T-helper 1 cell treated with Interleukin-12 subunit alpha and Interleukin-12 subunit beta and Interleukin-4 antibody, amounts not matched to agents 30 μg/mL and 1 μg/mL, for 36 hours (primary cell): ENCODE data around the gene CISH.
A peak's percentile ranks its signal among the peaks of the same experiment; 100 is the strongest.

Source experiments
- H3K27ac Mint-ChIP-seq: one replicate; pipeline ENCODE4 v1.8.0; 2021; ENCODE audit warnings: mild to moderate bottlenecking, mixed read lengths
- H3K27me3 Mint-ChIP-seq: one replicate; pipeline ENCODE4 v1.8.0; 2021; ENCODE audit warnings: low read depth, mixed read lengths
- H3K36me3 Mint-ChIP-seq: one replicate; pipeline ENCODE4 v1.8.0; 2021; ENCODE audit warnings: low read depth, mixed read lengths
- H3K4me1 Mint-ChIP-seq: one replicate; pipeline ENCODE4 v1.8.0; 2021; ENCODE audit warnings: low read depth, mixed read lengths
- H3K4me3 Mint-ChIP-seq: one replicate; pipeline ENCODE4 v1.8.0; 2021; ENCODE audit warnings: mild to moderate bottlenecking, moderate library complexity, mixed read lengths
- H3K9me3 Mint-ChIP-seq: one replicate; pipeline ENCODE4 v1.8.0; 2021; ENCODE audit warnings: mixed read lengths

CISH gene

GRCh38 chr3:50649451-50649931 is 37.9 kb upstream of the CISH start:
- Mint-ChIP-seq H3K27ac (no peak overlapping the region), H3K36me3 (peaks cover 29% of the 10 kb centered on the region), H3K4me3 (no peak overlapping the region), H3K27me3 (no peaks in the 10 kb centered on the region), H3K9me3 (no peaks in the 10 kb centered on the region), H3K4me1 (peaks cover 8% of the 10 kb centered on the region)

- Mint-ChIP-seq H3K9me3 (no peaks in the 10 kb centered on the region), H3K27ac (no peak overlapping the region), H3K27me3 (no peaks in the 10 kb centered on the region), H3K36me3 (peaks cover 33% of the 10 kb centered on the region), H3K4me3 (no peak overlapping the region), H3K4me1 (peaks cover 7% of the 10 kb centered on the region)
Measured at GRCh38 chr3:50648944-50649343, 37.4 kb upstream of the CISH start.

GRCh38 chr3:50648313-50648712 is 36.7 kb upstream of the CISH start:
- peaks cover 3% of the 10 kb centered on the region for H3K4me1 Mint-ChIP-seq
- H3K27ac Mint-ChIP-seq = no peak overlapping the region
- H3K27me3 Mint-ChIP-seq = no peaks in the 10 kb centered on the region
- H3K36me3 Mint-ChIP-seq = peaks cover 39% of the 10 kb centered on the region
- H3K4me3 Mint-ChIP-seq = no peak overlapping the region
- no peaks in the 10 kb centered on the region for H3K9me3 Mint-ChIP-seq

- peaks cover 46% of the 10 kb centered on the region for H3K36me3 Mint-ChIP-seq
Measured at GRCh38 chr3:50645378-50645777, 33.8 kb upstream of the CISH start.

GRCh38 chr3:50644561-50644960 is 33.0 kb upstream of the CISH start:
- Mint-ChIP-seq H3K9me3 (no peaks in the 10 kb centered on the region), H3K4me3 (no peak overlapping the region), H3K27me3 (no peaks in the 10 kb centered on the region), H3K4me1 (peaks cover 2% of the 10 kb centered on the region), H3K36me3 (peaks cover 45% of the 10 kb centered on the region), H3K27ac (no peak overlapping the region)

More at GRCh38 chr3:50645378-50645777, 33.8 kb upstream of the CISH start:
- peaks cover 1% of the 10 kb centered on the region for H3K4me1 Mint-ChIP-seq
- H3K27me3 Mint-ChIP-seq = no peaks in the 10 kb centered on the region
- no peak overlapping the region for H3K27ac Mint-ChIP-seq
- no peaks in the 10 kb centered on the region for H3K9me3 Mint-ChIP-seq
- no peak overlapping the region for H3K4me3 Mint-ChIP-seq

- no peaks in the 10 kb centered on the region for H3K27me3 Mint-ChIP-seq
- H3K4me3 Mint-ChIP-seq = no peak overlapping the region
- H3K9me3 Mint-ChIP-seq = no peaks in the 10 kb centered on the region
- peaks cover 11% of the 10 kb centered on the region for H3K4me1 Mint-ChIP-seq
- H3K36me3 Mint-ChIP-seq = peaks cover 46% of the 10 kb centered on the region
- peak overlapping the region; percentile 41 for H3K27ac Mint-ChIP-seq
Measured at GRCh38 chr3:50642382-50642781, 30.8 kb upstream of the CISH start.

GRCh38 chr3:50639055-50639494 is 27.5 kb upstream of the CISH start:
- Mint-ChIP-seq H3K27me3 (no peaks in the 10 kb centered on the region), H3K36me3 (peaks cover 39% of the 10 kb centered on the region), H3K9me3 (no peaks in the 10 kb centered on the region), H3K4me1 (peaks cover 29% of the 10 kb centered on the region), H3K27ac (no peak overlapping the region), H3K4me3 (no peak overlapping the region)

- H3K4me1 Mint-ChIP-seq = peaks cover 40% of the 10 kb centered on the region
- H3K27me3 Mint-ChIP-seq = no peaks in the 10 kb centered on the region
- H3K27ac Mint-ChIP-seq = peak overlapping the region; percentile 71
- H3K4me3 Mint-ChIP-seq = no peak overlapping the region
- peaks cover 33% of the 10 kb centered on the region for H3K36me3 Mint-ChIP-seq
- H3K9me3 Mint-ChIP-seq = no peaks in the 10 kb centered on the region
Measured at GRCh38 chr3:50637945-50638344, 26.4 kb upstream of the CISH start.

GRCh38 chr3:50637011-50637410 is 25.4 kb upstream of the CISH start:
- Mint-ChIP-seq H3K36me3 (peaks cover 32% of the 10 kb centered on the region), H3K27me3 (no peaks in the 10 kb centered on the region), H3K9me3 (no peaks in the 10 kb centered on the region), H3K4me3 (no peak overlapping the region), H3K4me1 (peaks cover 49% of the 10 kb centered on the region), H3K27ac (peak overlapping the region; percentile 23)

GRCh38 chr3:50635066-50635465 is 23.5 kb upstream of the CISH start:
- Mint-ChIP-seq H3K4me1 (peaks cover 62% of the 10 kb centered on the region), H3K4me3 (no peak overlapping the region), H3K36me3 (peaks cover 29% of the 10 kb centered on the region), H3K9me3 (no peaks in the 10 kb centered on the region), H3K27me3 (no peaks in the 10 kb centered on the region), H3K27ac (peak overlapping the region; percentile 45)

GRCh38 chr3:50633230-50633790 is 21.7 kb upstream of the CISH start:
- Mint-ChIP-seq H3K4me3 (no peak overlapping the region), H3K36me3 (peaks cover 33% of the 10 kb centered on the region), H3K9me3 (no peaks in the 10 kb centered on the region)

GRCh38 chr3:50632450-50632849 is 20.9 kb upstream of the CISH start:
- peak overlapping the region; percentile 84 for H3K27ac Mint-ChIP-seq
- H3K9me3 Mint-ChIP-seq = no peaks in the 10 kb centered on the region
- peaks cover 67% of the 10 kb centered on the region for H3K4me1 Mint-ChIP-seq
- H3K4me3 Mint-ChIP-seq = no peak overlapping the region
- H3K27me3 Mint-ChIP-seq = no peaks in the 10 kb centered on the region
- H3K36me3 Mint-ChIP-seq = peaks cover 32% of the 10 kb centered on the region

More at GRCh38 chr3:50633230-50633790, 21.7 kb upstream of the CISH start:
- H3K27me3 Mint-ChIP-seq = no peaks in the 10 kb centered on the region
- peaks cover 67% of the 10 kb centered on the region for H3K4me1 Mint-ChIP-seq
- peak overlapping the region; percentile 65 for H3K27ac Mint-ChIP-seq

- no peaks in the 10 kb centered on the region for H3K27me3 Mint-ChIP-seq
- H3K36me3 Mint-ChIP-seq = peaks cover 28% of the 10 kb centered on the region
- no peaks in the 10 kb centered on the region for H3K9me3 Mint-ChIP-seq
- no peak overlapping the region for H3K4me3 Mint-ChIP-seq
- peaks cover 65% of the 10 kb centered on the region for H3K4me1 Mint-ChIP-seq
- H3K27ac Mint-ChIP-seq = no peak overlapping the region
Measured at GRCh38 chr3:50630877-50631276, 19.3 kb upstream of the CISH start.

- no peaks in the 10 kb centered on the region for H3K9me3 Mint-ChIP-seq
- peaks cover 30% of the 10 kb centered on the region for H3K36me3 Mint-ChIP-seq
- H3K4me1 Mint-ChIP-seq = peaks cover 67% of the 10 kb centered on the region
- no peaks in the 10 kb centered on the region for H3K27me3 Mint-ChIP-seq
- H3K27ac Mint-ChIP-seq = no peak overlapping the region
- no peak overlapping the region for H3K4me3 Mint-ChIP-seq
Measured at GRCh38 chr3:50630394-50630793, 18.8 kb upstream of the CISH start.

- Mint-ChIP-seq H3K4me3 (no peak overlapping the region), H3K9me3 (no peaks in the 10 kb centered on the region), H3K4me1 (peaks cover 72% of the 10 kb centered on the region), H3K27me3 (no peaks in the 10 kb centered on the region), H3K36me3 (peaks cover 37% of the 10 kb centered on the region), H3K27ac (peak overlapping the region; percentile 32)
Measured at GRCh38 chr3:50628601-50629000, 17.0 kb upstream of the CISH start.
